Panc1 (cell line): Measurements from ENCODE around the gene CNKSR3.

Source experiments
- POLR2AphosphoS5 ChIP-seq: IDR thresholded peaks from 2 replicates; pipeline ENCODE4 v1.6.1; 2012; ENCODE audit warnings: mild to moderate bottlenecking, low read depth, low read length, moderate library complexity
- REST ChIP-seq, 2 experiments: IDR thresholded peaks; 2 replicates each; pipeline ENCODE4 v1.6.1; 2011 to 2012; ENCODE audit warnings: low read depth in 2 of 2, control low read depth in 1 of 2, low read length in 1 of 2, mild to moderate bottlenecking in 1 of 2, moderate library complexity in 1 of 2; ENCODE audit not compliant: insufficient read depth in 1 of 2
- SIN3A ChIP-seq: IDR thresholded peaks from 2 replicates; pipeline ENCODE4 v1.6.1; 2012; ENCODE audit warnings: low read depth, mild to moderate bottlenecking, low read length, moderate library complexity, borderline replicate concordance; ENCODE audit not compliant: insufficient read depth
- TCF7L2 ChIP-seq: IDR thresholded peaks from 2 replicates; pipeline ENCODE4 v1.6.1; 2011; ENCODE audit warnings: mild to moderate bottlenecking, low read depth, low read length, inconsistent platforms
- TF ChIP-seq, protein P1 (sequence below): fragments of 450-650 bp; IDR thresholded peaks from 2 replicates; pipeline ENCODE4 v1.5.1; 2017; ENCODE audit warnings: mild to moderate bottlenecking

DNA sequence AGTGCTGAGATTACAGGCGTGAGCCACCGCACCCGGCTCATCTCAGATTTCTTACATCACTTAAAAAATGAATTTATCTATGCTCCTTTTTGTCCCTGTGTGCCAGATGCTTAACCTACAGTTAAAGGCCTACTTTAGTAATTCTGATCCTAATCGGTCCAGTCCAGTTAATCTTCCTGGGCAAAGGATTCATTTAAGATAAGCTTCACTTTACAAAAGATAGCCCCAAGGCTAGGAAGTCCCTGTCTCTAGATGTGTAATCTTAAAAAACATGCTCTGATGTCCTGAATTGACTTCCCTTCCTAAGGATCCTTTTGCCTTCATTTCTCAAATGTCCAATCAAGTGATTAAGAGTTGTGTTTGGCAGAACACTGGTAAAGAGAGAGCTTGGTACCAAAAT is 85.5 kb downstream of the CNKSR3 start:
- TF ChIP-seq, protein P1, sequence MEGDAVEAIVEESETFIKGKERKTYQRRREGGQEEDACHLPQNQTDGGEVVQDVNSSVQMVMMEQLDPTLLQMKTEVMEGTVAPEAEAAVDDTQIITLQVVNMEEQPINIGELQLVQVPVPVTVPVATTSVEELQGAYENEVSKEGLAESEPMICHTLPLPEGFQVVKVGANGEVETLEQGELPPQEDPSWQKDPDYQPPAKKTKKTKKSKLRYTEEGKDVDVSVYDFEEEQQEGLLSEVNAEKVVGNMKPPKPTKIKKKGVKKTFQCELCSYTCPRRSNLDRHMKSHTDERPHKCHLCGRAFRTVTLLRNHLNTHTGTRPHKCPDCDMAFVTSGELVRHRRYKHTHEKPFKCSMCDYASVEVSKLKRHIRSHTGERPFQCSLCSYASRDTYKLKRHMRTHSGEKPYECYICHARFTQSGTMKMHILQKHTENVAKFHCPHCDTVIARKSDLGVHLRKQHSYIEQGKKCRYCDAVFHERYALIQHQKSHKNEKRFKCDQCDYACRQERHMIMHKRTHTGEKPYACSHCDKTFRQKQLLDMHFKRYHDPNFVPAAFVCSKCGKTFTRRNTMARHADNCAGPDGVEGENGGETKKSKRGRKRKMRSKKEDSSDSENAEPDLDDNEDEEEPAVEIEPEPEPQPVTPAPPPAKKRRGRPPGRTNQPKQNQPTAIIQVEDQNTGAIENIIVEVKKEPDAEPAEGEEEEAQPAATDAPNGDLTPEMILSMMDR: no peak
- TF ChIP-seq REST (IDR thresholded peaks at IDR 0.05; ENCODE audit: insufficient read depth in 1 of 2, low read depth in 2 of 2, low read length in 1 of 2): no peak
- no peak for TF ChIP-seq POLR2AphosphoS5
- TF ChIP-seq SIN3A: no peak
- TF ChIP-seq TCF7L2: no peak
